IgD-negative memory B cell (primary cell): ENCODE results near the gene CCNL1. TPM values are rescaled to one million over a fixed set of nuclear protein-coding genes. Genes with fewer than 3 reads are reported as not detected.
"Not testable (repeated sequence)": the region's sequence is repeated elsewhere in the genome, so short reads cannot be mapped to it uniquely, and the experiment has no call there.

Experiments
- H3K27ac Mint-ChIP-seq, 3 donors: one replicate each; pipeline ENCODE4 v1.8.0; 2020 to 2022; ENCODE audit warnings: mild to moderate bottlenecking in 3 of 3, mixed read lengths in 3 of 3, moderate library complexity in 1 of 3
- H3K27me3 Mint-ChIP-seq: one replicate; pipeline ENCODE4 v1.8.0; 2021; ENCODE audit warnings: mixed read lengths
- H3K36me3 Mint-ChIP-seq: one replicate; pipeline ENCODE4 v1.8.0; 2020; ENCODE audit warnings: mild to moderate bottlenecking, mixed read lengths
- H3K4me1 Mint-ChIP-seq, 3 donors: one replicate each; pipeline ENCODE4 v1.8.0; 2020 to 2022; ENCODE audit warnings: mixed read lengths in 3 of 3, mild to moderate bottlenecking in 1 of 3
- H3K4me3 Mint-ChIP-seq, 4 donors: one replicate each; pipeline ENCODE4 v1.8.0; 2020 to 2022; ENCODE audit warnings: mild to moderate bottlenecking in 4 of 4, mixed read lengths in 4 of 4, moderate library complexity in 3 of 4
- H3K9me3 Mint-ChIP-seq, 3 donors: one replicate each; pipeline ENCODE4 v1.8.0; 2020 to 2021; ENCODE audit warnings: mixed read lengths in 3 of 3, mild to moderate bottlenecking in 1 of 3
- polyA plus RNA-seq: library from polyadenylated mRNA; unstranded; fragments of 300-500 nt; fragmentation: Illumina TruSeq; gene quantifications from one replicate; pipeline ENCODE4 v1.2.3, GENCODE V29; 2021

Gene CCNL1
- polyA plus RNA-seq, 1 donor from 2014 or later = 107 TPM

DNA sequence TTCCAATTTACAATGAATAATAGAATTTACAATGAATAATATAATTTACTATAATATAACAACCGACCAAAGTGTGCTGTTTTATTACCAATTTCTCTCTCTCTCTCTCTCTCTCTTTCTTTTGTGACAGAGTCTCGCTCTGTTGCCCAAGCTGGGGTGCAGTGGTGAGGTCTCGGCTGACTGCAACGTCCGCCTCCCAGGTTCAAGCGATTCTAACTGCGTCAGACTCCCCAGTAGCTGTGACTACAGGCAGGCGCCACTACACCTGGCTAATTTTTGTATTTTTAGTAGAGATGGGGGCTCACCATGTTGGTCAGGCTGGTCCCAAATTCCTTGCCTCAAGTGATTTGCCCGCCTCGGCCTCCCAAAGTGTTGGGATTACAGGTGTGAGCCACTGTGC lies 17.0 kb upstream of the CCNL1 start:
- Mint-ChIP-seq H3K27ac (peak overlapping the region in 1 of 3 donors; percentile 98), H3K27me3 (no peaks in the 10 kb centered on the region), H3K9me3 (no peaks in the 10 kb centered on the region), H3K4me1 (peaks cover 8 to 28% (median 19%) of the 10 kb centered on the region in 3 donors), H3K36me3 (no peaks in the 10 kb centered on the region), H3K4me3 (peak overlapping the region in 1 of 4 donors; percentile 96)

DNA sequence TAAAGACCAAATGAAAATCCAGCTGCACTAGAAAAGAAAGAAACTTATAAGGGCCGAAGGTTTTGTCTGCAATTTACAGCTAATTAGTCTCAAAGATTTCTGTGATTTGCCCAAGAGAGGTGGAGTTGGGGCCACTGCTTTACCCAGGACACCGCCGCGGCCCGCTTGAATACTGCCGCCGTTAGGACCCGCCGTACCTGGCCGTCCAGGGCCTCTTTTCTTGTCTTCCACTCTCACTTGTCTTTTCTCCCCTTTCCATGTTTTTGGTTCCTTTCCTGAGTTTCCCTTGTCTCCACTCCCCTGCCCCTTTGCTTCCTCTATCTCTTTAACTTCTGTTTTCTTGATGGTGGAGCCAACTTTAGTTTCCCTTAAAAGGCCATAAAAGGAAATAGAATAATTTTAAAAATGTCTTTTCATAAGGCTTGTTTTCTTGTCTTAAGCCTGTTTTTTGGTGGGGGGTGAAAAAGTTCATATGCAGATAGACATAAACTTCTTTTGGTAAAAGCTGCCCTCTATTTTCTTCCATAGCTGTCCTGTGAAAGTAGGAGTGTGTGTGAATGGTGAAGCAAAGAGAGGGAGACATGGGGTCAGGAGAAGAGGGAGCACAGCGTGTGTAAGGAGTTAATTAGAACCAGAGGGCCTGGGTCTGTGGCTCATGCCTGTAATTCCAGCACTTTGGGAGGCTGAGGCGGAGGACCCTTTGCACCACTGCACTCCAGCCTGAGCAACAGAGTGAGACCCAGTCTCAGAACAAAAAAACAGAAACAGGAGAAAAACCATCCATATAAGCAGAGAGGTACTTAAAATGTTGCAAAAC lies 16.0 kb upstream of the CCNL1 start:
- Mint-ChIP-seq H3K4me3 (peak overlapping the region; percentile 94 to 98 (median 96)), H3K36me3 (no peaks in the 10 kb centered on the region), H3K4me1 (peaks cover 8 to 28% (median 22%) of the 10 kb centered on the region in 3 donors), H3K9me3 (no peaks in the 10 kb centered on the region), H3K27ac (peak overlapping the region; percentile 95 to 99 (median 98)), H3K27me3 (no peaks in the 10 kb centered on the region)

DNA sequence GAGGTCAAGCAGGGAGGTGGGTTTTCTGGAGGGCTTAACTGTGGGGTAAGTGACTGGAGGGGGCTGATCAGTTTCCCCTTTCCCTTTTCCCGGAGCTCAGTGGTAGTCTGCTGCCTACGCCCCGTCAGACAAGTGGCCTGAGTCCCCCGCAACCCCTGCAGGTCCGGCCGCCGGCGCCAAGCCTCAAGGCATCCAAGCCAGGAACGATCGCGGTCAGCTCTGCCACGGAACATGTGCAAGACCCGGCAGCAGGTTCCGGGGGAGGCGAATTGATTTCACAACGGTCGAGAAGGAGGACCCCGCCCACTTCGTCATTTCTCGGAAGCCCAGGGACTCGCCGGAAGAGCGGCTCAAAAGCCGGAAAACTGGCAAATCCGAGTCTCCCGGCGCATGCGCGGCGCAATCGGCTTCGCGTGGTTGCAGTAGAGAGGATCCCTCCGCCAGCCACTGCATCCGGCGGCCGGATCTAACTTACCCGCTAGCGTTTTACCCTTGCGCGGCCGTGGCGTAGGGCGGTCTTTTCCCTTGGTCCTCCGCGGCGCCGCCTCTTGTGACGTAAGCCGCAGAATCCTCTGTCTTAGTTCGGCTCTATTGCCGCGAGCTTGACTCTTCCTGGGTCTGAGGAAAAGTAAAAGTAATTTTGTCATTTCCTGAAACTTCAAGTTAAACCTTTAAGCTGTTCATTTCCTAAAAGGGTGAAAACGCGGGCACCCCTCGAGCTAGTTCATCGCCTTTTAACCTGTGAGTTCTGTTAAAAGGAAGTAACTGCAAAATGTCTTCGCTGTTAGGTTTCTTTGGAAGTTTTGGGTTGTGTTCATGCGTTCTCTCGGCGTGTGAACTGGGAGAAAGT lies 14.9 kb upstream of the CCNL1 start:
- H3K4me3 Mint-ChIP-seq = peak overlapping the region; percentile 94 to 98 (median 96)
- H3K36me3 Mint-ChIP-seq = no peaks in the 10 kb centered on the region
- peak overlapping the region; percentile 95 to 99 (median 98) for H3K27ac Mint-ChIP-seq
- peaks cover 8 to 24% (median 23%) of the 10 kb centered on the region in 3 donors for H3K4me1 Mint-ChIP-seq
- no peaks in the 10 kb centered on the region for H3K9me3 Mint-ChIP-seq
- H3K27me3 Mint-ChIP-seq = no peaks in the 10 kb centered on the region

DNA sequence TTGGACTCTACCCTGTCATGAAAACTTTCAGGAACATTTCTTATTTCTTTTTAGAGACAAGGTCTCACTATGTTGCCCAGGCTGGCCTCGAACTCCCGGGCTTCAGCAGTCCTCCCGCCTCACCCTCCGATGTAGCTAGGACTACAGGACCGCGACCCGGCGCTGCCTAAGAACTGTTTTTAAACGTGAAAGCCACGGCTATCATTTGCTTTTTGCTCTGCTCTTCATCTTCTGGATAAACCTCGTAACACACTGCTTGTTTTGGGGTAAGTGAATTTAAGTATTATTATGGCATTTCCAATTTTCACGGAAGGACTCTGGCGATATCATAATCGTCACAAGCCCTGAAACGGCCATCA lies 14.3 kb upstream of the CCNL1 start:
- peak overlapping the region; percentile 95 to 99 (median 98) for H3K27ac Mint-ChIP-seq
- H3K36me3 Mint-ChIP-seq = no peaks in the 10 kb centered on the region
- no peaks in the 10 kb centered on the region for H3K27me3 Mint-ChIP-seq
- peak overlapping the region; percentile 94 to 98 (median 96) for H3K4me3 Mint-ChIP-seq
- H3K4me1 Mint-ChIP-seq = peaks cover 8 to 24% (median 23%) of the 10 kb centered on the region in 3 donors
- H3K9me3 Mint-ChIP-seq = no peaks in the 10 kb centered on the region

DNA sequence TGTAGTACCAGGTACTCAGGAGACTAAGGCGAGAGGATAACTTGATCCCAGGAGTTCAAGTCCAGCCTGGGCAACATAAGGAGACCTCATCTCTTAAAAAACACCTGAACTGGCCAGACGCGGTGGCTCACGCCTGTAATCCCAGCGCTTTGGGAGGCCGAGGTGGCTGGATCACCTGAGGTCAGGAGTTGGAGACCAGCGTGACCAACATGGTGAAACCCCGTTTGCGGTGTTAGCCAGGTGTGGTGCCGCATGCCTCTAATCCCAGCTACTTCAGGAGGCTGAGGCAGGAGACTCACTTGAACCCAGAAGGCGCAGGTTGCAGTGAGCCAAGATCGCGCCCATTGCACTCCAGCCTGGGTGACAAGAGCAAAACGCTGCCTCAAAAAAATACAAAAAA lies 13.4 kb upstream of the CCNL1 start:
- H3K4me3 Mint-ChIP-seq = peak overlapping the region in 2 of 4 donors; percentile 52 to 58
- H3K9me3 Mint-ChIP-seq, H3K27me3 Mint-ChIP-seq, H3K36me3 Mint-ChIP-seq: not testable (repeated sequence)
- peaks cover 8 to 24% (median 23%) of the 10 kb centered on the region in 3 donors for H3K4me1 Mint-ChIP-seq
- H3K27ac Mint-ChIP-seq = peak overlapping the region in 1 of 3 donors; percentile 7

DNA sequence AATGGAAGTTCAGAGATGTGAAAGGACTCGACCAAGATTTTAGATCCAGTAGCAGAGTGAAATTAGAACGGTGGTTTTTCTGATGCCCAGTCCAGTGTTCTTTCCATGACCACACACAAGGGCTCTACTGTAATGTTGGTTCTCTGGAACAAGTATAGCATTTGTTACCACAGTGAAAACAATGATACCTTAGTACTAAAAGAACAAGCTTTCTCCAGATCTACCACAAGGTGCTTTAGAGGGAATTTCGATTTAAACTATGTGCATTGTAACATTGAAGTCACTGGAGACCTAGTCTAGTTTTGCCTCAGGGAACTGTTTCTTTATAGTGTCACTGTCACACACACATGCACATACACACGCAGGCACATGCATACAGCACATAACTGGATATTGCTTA lies 12.8 kb upstream of the CCNL1 start:
- H3K9me3 Mint-ChIP-seq = no peaks in the 10 kb centered on the region
- H3K36me3 Mint-ChIP-seq = no peaks in the 10 kb centered on the region
- H3K27ac Mint-ChIP-seq = peak overlapping the region in 1 of 3 donors; percentile 7
- H3K27me3 Mint-ChIP-seq = no peaks in the 10 kb centered on the region
- peaks cover 8 to 23% (median 22%) of the 10 kb centered on the region in 3 donors for H3K4me1 Mint-ChIP-seq
- peak overlapping the region in 2 of 4 donors; percentile 19 to 58 for H3K4me3 Mint-ChIP-seq

DNA sequence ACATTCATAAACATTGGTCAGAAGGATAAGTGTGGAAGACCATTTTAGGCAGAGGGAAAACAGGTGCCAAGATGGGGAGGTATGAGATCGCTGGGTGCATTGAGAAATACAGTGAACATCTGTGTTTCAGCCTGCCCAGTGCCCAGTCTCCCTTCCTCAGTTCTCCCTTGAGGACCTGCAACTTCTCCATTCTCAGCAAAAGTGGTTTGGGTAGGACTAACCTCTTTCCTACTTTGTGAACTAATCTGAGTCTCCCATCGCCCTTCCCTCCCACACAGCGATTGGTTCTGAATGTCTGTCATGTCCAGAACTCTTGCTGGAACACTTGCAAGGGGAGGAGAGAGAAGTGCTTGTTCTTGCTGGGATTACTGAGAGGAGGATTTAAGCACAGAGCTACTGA lies 10.9 kb upstream of the CCNL1 start:
- Mint-ChIP-seq H3K27ac (peak overlapping the region in 1 of 3 donors; percentile 43), H3K9me3 (no peaks in the 10 kb centered on the region), H3K4me3 (peak overlapping the region in 2 of 4 donors; percentile 20 to 51), H3K27me3 (no peaks in the 10 kb centered on the region), H3K36me3 (no peaks in the 10 kb centered on the region), H3K4me1 (peaks cover under 1 to 20% (median 13%) of the 10 kb centered on the region in 3 donors)

DNA sequence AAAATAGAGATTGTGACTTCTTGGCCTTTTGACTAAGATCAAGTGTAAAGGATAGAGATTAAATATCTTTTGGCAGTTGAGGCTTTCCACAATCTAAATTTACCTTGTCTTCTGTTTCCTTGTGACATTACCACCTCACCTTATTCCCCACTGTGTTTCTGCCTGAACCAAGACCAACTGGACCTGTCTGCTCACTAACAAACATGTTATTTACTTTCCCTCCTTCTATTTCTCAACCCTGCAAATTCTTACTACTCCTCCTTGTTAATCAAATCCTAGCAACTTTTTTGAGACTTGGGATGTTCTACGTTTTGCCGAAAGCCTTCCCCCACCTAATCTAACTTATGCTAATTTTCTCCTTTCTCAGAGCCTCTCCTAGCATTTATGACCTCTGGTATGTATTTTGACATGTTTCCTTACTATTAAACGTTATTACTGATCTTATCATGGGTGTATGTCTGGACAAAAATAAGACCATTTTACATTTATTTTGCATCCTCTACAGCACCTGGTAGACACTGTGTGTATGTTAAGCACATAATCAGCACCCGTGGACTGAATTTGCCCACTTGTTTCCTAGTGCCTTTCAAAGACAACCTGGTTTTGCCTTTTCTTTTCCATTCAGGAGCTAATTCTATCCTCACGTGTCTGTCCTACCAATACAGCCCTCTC lies 7.6 kb upstream of the CCNL1 start:
- Mint-ChIP-seq H3K27me3 (no peaks in the 10 kb centered on the region), H3K4me1 (peaks cover 5 to 8% (median 8%) of the 10 kb centered on the region in 3 donors), H3K36me3 (no peaks in the 10 kb centered on the region), H3K9me3 (no peaks in the 10 kb centered on the region), H3K27ac (peak overlapping the region in 1 of 3 donors; percentile 2), H3K4me3 (peak overlapping the region in 1 of 4 donors; percentile 10)

DNA sequence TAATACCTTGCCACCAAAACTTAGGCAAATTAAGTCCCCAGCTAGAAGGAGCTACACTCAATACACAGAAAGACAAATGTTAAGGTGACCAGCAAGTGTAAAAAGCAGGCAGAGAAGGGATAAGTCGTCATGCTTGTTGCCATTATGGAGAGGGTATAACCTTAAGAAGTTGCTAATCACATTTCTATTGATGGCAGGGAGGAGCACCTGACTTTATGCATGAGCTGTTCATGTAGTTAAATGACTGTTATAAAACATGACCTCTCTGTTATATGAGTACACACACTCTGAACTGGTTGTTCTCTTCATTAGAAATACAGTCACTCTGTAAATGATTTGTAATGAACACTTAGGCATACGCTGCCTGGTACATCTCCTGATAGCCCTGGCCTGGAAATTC lies 6.6 kb upstream of the CCNL1 start:
- Mint-ChIP-seq H3K9me3 (no peaks in the 10 kb centered on the region), H3K36me3 (peaks cover 1% of the 10 kb centered on the region), H3K27ac (peak overlapping the region in 1 of 3 donors; percentile 26), H3K27me3 (no peaks in the 10 kb centered on the region), H3K4me1 (peaks cover 5 to 10% (median 8%) of the 10 kb centered on the region in 3 donors), H3K4me3 (peak overlapping the region in 1 of 4 donors; percentile 19)

DNA sequence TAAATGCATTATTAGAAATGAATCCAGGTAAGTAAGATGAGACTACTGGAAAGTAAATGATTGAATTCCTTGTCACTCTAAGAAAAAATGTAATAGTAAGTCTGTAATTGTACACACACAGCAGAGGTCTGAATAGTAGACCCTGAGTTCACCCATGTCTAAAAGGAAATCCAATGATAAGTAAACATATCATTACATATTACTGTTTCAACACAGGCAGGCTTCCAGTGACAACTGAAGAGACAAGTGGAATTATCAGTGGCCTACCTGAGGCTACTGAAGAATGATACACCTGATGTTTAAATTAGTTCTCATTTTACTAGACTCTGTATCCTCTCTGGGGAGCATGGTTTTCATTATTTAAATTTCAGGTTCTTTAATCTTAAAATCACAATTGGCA lies 6.2 kb upstream of the CCNL1 start:
- Mint-ChIP-seq H3K9me3 (no peaks in the 10 kb centered on the region), H3K4me1 (peaks cover 8 to 13% (median 8%) of the 10 kb centered on the region in 3 donors), H3K27ac (peak overlapping the region in 1 of 3 donors; percentile 26), H3K4me3 (peak overlapping the region in 1 of 4 donors; percentile 19), H3K36me3 (peaks cover 1% of the 10 kb centered on the region), H3K27me3 (no peaks in the 10 kb centered on the region)

DNA sequence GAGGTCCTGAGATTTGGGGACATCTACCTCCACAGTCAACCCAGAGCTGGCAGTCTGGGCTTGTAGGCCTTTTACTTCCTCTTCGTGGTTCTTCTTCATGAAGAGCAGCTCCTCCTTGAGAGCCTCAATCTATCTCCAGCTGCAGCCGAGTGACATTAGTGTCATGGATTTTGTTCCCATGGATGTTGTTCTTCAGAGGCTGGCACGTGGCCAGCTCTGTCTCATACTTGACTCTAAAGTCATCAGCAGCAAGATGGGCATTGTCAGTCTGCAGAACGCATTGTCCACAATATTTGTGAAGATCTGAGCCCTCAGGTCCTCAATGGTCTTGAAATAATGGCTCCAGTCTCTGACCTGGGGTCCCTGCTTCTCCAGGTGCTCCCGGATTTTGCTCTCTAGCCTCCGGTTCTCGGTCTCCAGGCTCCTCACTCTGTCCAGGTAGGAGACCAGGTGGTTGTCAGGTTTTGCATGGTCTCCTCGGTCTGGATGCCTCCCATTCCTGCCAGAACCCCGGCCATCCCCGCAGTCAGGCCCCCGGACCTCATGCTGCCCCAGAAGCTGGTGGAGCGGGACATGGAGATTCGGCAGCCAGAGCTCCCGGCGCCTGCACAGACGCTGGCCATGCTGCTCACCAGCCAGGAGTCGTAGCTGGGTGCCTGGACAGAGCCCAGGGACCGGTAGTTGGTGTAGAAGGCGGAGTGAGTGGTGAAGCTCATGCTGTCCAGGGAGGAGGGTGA lies 3.4 kb upstream of the CCNL1 start:
- H3K36me3 Mint-ChIP-seq = peaks cover 1% of the 10 kb centered on the region
- H3K27ac Mint-ChIP-seq = peak overlapping the region in 1 of 3 donors; percentile 52
- H3K9me3 Mint-ChIP-seq = no peaks in the 10 kb centered on the region
- H3K27me3 Mint-ChIP-seq = no peaks in the 10 kb centered on the region
- H3K4me3 Mint-ChIP-seq = peak overlapping the region in 2 of 4 donors; percentile 17 to 68
- H3K4me1 Mint-ChIP-seq = peaks cover 15 to 30% (median 21%) of the 10 kb centered on the region in 3 donors

DNA sequence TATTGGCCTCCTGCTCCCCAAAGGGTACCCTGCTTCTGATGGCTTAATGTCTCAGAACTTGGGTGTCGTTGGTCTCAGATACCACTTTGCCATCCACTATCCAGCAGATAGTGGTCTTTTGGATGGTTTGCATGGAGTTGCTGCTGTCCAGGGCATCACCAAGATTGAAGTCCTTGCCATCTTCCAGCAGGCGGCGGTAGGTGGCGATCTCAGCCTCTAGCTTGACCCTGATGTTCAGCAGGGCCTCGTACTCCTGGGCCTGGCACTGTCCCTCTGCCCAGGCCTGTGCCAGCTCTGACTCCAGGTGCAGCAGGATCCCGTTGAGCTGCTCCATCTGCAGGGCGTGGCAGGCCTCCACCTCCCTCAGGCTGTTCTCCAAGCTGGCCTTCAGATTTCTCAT lies 2.7 kb upstream of the CCNL1 start:
- H3K9me3 Mint-ChIP-seq = not testable (repeated sequence)
- Mint-ChIP-seq H3K4me3 (peak overlapping the region in 2 of 4 donors; percentile 39 to 67), H3K4me1 (peaks cover 22 to 37% (median 28%) of the 10 kb centered on the region in 3 donors)

DNA sequence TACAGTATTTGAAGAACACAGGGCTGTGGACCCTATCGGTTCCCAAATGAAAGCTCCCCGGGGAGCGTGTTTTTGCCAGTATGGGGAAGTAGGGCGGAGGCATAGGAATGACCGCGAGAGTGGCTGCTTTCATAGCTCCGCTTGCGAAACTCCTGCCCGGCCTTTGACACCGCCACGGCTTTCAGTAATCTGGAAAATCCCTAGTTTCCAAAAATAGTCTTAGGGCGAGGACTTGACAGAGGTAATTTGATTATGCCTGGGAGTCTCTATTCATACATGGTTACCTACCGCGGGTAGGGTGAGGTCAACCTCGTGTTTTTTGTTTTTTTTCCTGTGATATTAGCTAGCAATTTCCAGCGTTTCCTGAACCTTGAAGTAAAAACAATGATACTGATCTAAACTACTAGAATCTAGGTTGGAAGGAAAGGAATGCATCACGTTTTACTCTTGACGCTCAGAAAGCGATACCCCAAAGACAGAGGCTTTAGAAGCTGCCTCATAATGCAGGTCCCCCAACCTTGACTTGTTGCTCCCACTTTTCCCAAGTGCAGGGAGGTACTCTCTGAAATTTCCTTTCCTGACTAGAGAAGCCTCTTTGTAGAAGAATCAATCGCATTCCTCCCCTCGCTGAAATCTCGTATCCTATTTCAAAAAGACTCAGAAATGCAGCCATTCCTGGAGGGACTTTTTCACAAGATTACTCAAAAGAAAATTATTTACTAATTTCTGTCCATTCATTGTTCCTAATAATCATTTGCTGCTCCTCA lies 894 bp upstream of the CCNL1 start:
- Mint-ChIP-seq H3K4me3 (peak overlapping the region; percentile 97 to 99 (median 98)), H3K4me1 (peaks cover 39 to 47% (median 42%) of the 10 kb centered on the region in 3 donors), H3K36me3 (peaks cover 6% of the 10 kb centered on the region)

More for the DNA sequence above, 2.7 kb upstream of the CCNL1 start:
- not testable (repeated sequence) for H3K36me3 Mint-ChIP-seq, H3K27me3 Mint-ChIP-seq
- H3K27ac Mint-ChIP-seq = peak overlapping the region in 2 of 3 donors; percentile 3 to 76

More for the DNA sequence above, 894 bp upstream of the CCNL1 start:
- no peaks in the 10 kb centered on the region for H3K27me3 Mint-ChIP-seq
- peak overlapping the region; percentile 100 for H3K27ac Mint-ChIP-seq
- no peaks in the 10 kb centered on the region for H3K9me3 Mint-ChIP-seq
